ENCODE measurements around the gene ZNF274. TPM values are rescaled to one million over a fixed set of nuclear protein-coding genes. Genes with fewer than 3 reads are reported as not detected.
A peak's percentile ranks its signal among the peaks of the same experiment; 100 is the strongest.
"Not testable (repeated sequence)": the region's sequence is repeated elsewhere in the genome, so short reads cannot be mapped to it uniquely, and the experiment has no call there.

ZNF274 gene
- total RNA-seq, 1 experiment from 2014 or later, result 14.1 TPM

DNA sequence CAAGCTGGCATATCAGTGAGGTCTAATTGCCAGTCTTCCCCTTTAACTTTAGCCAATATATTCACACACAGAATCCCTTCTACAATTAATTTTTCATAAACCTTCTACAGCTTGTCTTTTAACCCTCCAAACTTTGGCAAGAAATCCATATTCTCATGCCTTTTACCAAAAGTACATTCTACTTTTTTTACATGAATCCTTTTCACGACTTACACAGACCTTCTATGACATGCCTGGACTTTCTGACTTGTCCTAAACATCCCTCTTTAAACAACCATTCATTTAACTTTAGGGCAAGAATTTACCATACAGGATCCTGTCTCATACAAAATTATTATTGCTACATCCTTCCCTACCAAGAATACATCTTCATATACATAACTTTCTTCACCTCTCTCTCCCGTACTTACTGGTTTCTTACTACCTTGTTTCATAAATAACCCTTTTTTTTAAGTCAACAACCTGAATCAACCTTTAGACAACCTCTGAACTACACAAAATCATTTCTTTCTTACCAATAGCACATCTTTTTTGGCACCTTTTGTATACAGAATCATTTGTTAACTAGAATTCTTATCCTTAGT, 69.3 kb downstream of the ZNF274 start:
- Histone ChIP-seq H2AFZ (ENCODE audit: low read length) (no peak overlapping the region), H3K9me3 (ENCODE audit: low read length) (peaks cover 70% of the 10 kb centered on the region), H3K27me3 (ENCODE audit: low read length) (no peaks in the 10 kb centered on the region), H3K4me2 (ENCODE audit: low read depth, low read length, poor library complexity, severe bottlenecking) (no peak overlapping the region), H3K4me3 (ENCODE audit: low read length) (no peak overlapping the region), H3K4me1 (ENCODE audit: low read length) (no peaks in the 10 kb centered on the region), H3K9me2 (replicated peaks; ENCODE audit: insufficient read depth, low read length) (no peaks in the 10 kb centered on the region), H3K27ac (ENCODE audit: low read length) (no peak overlapping the region), H3K79me2 (ENCODE audit: low read length) (peaks cover 7% of the 10 kb centered on the region; the same call in 1 of the 2 replicates), H4K20me1 (ENCODE audit: insufficient read depth, low read depth, low read length) (no peaks in the 10 kb centered on the region), H3K36me3 (ENCODE audit: insufficient read depth, low read length) (peaks cover 95% of the 10 kb centered on the region), H3K9ac (ENCODE audit: low read length) (no peak overlapping the region)
- DNase-seq, result peak; percentile 66

DNA sequence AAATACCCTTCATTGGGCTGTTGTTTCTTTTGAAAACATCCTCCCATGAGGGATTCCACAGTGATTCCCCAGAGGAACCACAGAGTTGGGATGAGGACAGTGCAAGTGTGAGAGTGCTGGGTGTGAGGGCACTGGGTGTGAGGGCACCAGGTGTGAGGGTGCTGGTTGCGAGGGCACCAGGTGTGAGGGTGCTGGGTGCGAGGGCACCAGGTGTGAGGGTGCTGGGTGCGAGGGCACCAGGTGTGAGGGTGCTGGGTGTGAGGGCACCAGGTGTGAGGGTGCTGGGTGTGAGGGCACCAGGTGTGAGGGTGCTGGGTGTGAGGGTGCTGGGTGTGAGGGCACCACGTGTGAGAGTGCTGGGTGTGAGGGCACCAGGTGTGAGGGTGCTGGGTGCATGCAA, 75.4 kb downstream of the ZNF274 start:
- H3K9ac ChIP-seq (ENCODE audit: low read length); H3K27ac ChIP-seq (ENCODE audit: low read length); H3K9me2 ChIP-seq (replicated peaks; ENCODE audit: insufficient read depth, low read length); H3K4me2 ChIP-seq (ENCODE audit: low read depth, low read length, poor library complexity, severe bottlenecking); DNase-seq; H3K27me3 ChIP-seq (ENCODE audit: low read length); H3K4me1 ChIP-seq (ENCODE audit: low read length); H4K20me1 ChIP-seq (ENCODE audit: insufficient read depth, low read depth, low read length); H3K79me2 ChIP-seq (ENCODE audit: low read length); H2AFZ ChIP-seq (ENCODE audit: low read length): not testable (repeated sequence)
- H3K4me3 ChIP-seq (ENCODE audit: low read length), result 0 out of 2 replicates have a peak overlapping the region, but pooled peaks have one; percentile 5
- peaks cover 82% of the 10 kb centered on the region for H3K9me3 ChIP-seq (ENCODE audit: low read length)
- H3K36me3 ChIP-seq (ENCODE audit: insufficient read depth, low read length), result peaks cover 96% of the 10 kb centered on the region

DNA sequence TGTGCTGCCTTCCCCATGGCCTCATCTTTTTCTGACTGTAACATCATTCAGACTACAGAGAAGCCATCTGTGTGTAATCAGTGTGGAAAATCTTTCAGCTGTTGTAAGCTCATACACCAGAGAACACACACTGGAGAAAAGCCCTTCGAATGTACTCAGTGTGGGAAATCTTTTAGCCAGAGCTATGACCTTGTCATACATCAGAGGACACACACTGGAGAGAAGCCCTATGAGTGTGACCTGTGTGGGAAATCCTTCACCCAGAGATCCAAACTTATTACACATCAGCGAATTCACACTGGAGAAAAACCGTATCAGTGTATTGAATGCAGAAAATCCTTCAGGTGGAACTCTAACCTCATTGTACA, 78.7 kb downstream of the ZNF274 start:
- Histone ChIP-seq H3K9me3 (ENCODE audit: low read length) (peaks cover 79% of the 10 kb centered on the region), H3K27ac (ENCODE audit: low read length) (no peak overlapping the region), H3K36me3 (ENCODE audit: insufficient read depth, low read length) (peaks cover 86% of the 10 kb centered on the region), H3K4me3 (ENCODE audit: low read length) (no peak overlapping the region), H2AFZ (ENCODE audit: low read length) (no peak overlapping the region), H3K9me2 (replicated peaks; ENCODE audit: insufficient read depth, low read length) (no peaks in the 10 kb centered on the region), H4K20me1 (ENCODE audit: insufficient read depth, low read depth, low read length) (no peaks in the 10 kb centered on the region), H3K79me2 (ENCODE audit: low read length) (0 out of 2 replicates have a peak, but pooled peaks cover 3% of the 10 kb centered on the region), H3K27me3 (ENCODE audit: low read length) (no peaks in the 10 kb centered on the region), H3K4me2 (ENCODE audit: low read depth, low read length, poor library complexity, severe bottlenecking) (no peak overlapping the region), H3K4me1 (ENCODE audit: low read length) (no peaks in the 10 kb centered on the region), H3K9ac (ENCODE audit: low read length) (no peak overlapping the region)
- no peak for DNase-seq

DNA sequence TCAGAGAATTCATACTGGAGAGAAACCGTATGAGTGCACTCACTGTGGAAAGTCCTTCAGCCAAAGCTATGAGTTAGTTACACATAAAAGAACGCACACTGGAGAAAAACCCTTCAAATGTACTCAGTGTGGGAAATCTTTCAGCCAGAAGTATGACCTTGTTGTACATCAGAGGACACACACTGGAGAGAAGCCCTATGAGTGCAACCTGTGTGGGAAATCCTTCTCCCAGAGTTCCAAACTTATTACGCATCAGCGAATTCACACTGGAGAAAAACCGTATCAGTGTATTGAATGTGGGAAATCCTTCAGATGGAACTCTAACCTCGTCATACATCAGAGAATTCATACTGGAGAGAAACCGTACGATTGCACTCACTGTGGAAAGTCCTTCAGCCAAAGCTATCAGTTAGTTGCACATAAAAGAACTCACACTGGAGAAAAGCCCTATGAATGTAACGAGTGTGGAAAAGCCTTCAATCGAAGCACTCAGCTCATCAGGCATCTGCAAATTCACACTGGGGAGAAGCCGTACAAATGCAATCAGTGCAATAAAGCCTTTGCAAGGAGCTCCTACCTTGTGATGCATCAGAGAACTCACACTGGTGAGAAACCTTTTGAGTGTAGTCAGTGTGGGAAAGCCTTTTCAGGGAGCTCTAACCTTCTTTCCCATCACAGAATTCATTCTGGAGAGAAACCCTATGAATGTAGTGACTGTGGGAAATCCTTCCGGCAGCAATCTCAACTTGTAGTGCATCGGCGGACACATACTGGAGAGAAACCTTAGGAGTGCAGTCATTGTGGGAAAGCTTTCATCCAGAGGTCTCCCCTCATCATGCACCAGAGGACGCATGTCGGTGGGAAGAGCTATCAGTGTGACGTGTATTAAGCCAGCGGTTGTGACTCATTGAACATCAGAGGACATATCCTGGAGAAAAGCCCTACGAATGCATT, 79.4 kb downstream of the ZNF274 start:
- Histone ChIP-seq H3K4me3 (ENCODE audit: low read length) (peak overlapping the region; percentile 39; the same call in 1 of the 2 replicates), H3K79me2 (ENCODE audit: low read length) (0 out of 2 replicates have a peak, but pooled peaks cover 3% of the 10 kb centered on the region), H3K4me2 (ENCODE audit: low read depth, low read length, poor library complexity, severe bottlenecking) (no peak overlapping the region), H3K27ac (ENCODE audit: low read length) (no peak overlapping the region), H3K4me1 (ENCODE audit: low read length) (no peaks in the 10 kb centered on the region), H3K27me3 (ENCODE audit: low read length) (no peaks in the 10 kb centered on the region), H2AFZ (ENCODE audit: low read length) (no peak overlapping the region), H4K20me1 (ENCODE audit: insufficient read depth, low read depth, low read length) (no peaks in the 10 kb centered on the region), H3K9me3 (ENCODE audit: low read length) (peaks cover 78% of the 10 kb centered on the region), H3K9me2 (replicated peaks; ENCODE audit: insufficient read depth, low read length) (no peaks in the 10 kb centered on the region), H3K9ac (ENCODE audit: low read length) (no peak overlapping the region), H3K36me3 (ENCODE audit: insufficient read depth, low read length) (peaks cover 81% of the 10 kb centered on the region)
- no peak for DNase-seq

DNA sequence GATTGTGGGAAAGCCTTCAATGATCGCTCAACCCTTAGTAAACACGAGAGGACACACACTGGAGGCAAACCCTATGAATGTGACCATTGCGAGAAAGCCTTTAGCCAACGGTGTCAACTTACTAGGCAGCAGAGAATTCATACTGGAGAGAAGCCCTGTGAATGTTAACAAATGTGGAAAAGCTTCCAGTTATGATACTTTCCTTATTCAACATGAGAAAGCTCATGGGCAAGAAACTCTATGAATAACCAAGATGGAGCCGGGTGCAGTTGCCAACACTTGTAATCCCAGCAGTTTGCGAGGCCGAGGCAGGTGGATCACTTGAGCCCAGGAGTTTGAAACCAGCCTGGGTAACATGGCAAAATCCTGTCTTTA, 80.0 kb downstream of the ZNF274 start:
- Histone ChIP-seq H3K27me3 (ENCODE audit: low read length) (no peaks in the 10 kb centered on the region), H3K9me2 (replicated peaks; ENCODE audit: insufficient read depth, low read length) (no peaks in the 10 kb centered on the region), H4K20me1 (ENCODE audit: insufficient read depth, low read depth, low read length) (no peaks in the 10 kb centered on the region), H3K9ac (ENCODE audit: low read length) (no peak overlapping the region), H3K36me3 (ENCODE audit: insufficient read depth, low read length) (peaks cover 75% of the 10 kb centered on the region), H3K9me3 (ENCODE audit: low read length) (peaks cover 71% of the 10 kb centered on the region), H3K79me2 (ENCODE audit: low read length) (0 out of 2 replicates have a peak, but pooled peaks cover 3% of the 10 kb centered on the region), H3K4me1 (ENCODE audit: low read length) (no peaks in the 10 kb centered on the region), H3K4me3 (ENCODE audit: low read length) (peak overlapping the region; percentile 39; the same call in 1 of the 2 replicates), H3K4me2 (ENCODE audit: low read depth, low read length, poor library complexity, severe bottlenecking) (no peak overlapping the region), H2AFZ (ENCODE audit: low read length) (no peak overlapping the region), H3K27ac (ENCODE audit: low read length) (no peak overlapping the region)
- no peak for DNase-seq

Other genes with a start within 250 kb of the ZNF274 start
- 0.14 and 0.22 TPM in 2 replicates for gene ZNF418, start 247.7 kb upstream of the ZNF274 start, total RNA-seq (2014; rRNA removed; shearing (Covaris generic); ENCODE audit: low replicate concordance)
- 0.75 and 3.8 TPM in 2 replicates for gene ZNF256, start 235.4 kb upstream of the ZNF274 start, total RNA-seq (2014; rRNA removed; shearing (Covaris generic); ENCODE audit: low replicate concordance)
- gene C19orf18, start 208.5 kb upstream of the ZNF274 start, total RNA-seq (2014; rRNA removed; shearing (Covaris generic); ENCODE audit: low replicate concordance), result 0.56 and 1.4 TPM in 2 replicates
- gene ZNF606, start 180.2 kb upstream of the ZNF274 start, total RNA-seq (2014; rRNA removed; shearing (Covaris generic); ENCODE audit: low replicate concordance), result 7.8 and 10.8 TPM in 2 replicates
- not detected in 2 replicates for gene ZSCAN1, start 149.0 kb upstream of the ZNF274 start, total RNA-seq (2014; rRNA removed; shearing (Covaris generic); ENCODE audit: low replicate concordance)
- gene ZNF135, start 123.8 kb upstream of the ZNF274 start, total RNA-seq (2014; rRNA removed; shearing (Covaris generic); ENCODE audit: low replicate concordance), result not detected in 2 replicates
- gene ZSCAN18, start 84.8 kb upstream of the ZNF274 start, total RNA-seq (2014; rRNA removed; shearing (Covaris generic); ENCODE audit: low replicate concordance), result not detected in 2 replicates
- 7.8 and 9.1 TPM in 2 replicates for gene ZNF329, start 32.3 kb upstream of the ZNF274 start, total RNA-seq (2014; rRNA removed; shearing (Covaris generic); ENCODE audit: low replicate concordance)
- gene ZNF544, start 45.9 kb downstream of the ZNF274 start, total RNA-seq (2014; rRNA removed; shearing (Covaris generic); ENCODE audit: low replicate concordance), result 111 and 129 TPM in 2 replicates
- 14.8 and 16.9 TPM in 2 replicates for gene ZNF8, start 95.9 kb downstream of the ZNF274 start, total RNA-seq (2014; rRNA removed; shearing (Covaris generic); ENCODE audit: low replicate concordance)
- gene ERVK3-1, start 122.3 kb downstream of the ZNF274 start, total RNA-seq (2014; rRNA removed; shearing (Covaris generic); ENCODE audit: low replicate concordance), result 94.2 and 129 TPM in 2 replicates
- 5.1 and 5.3 TPM in 2 replicates for gene ZSCAN22, start 143.9 kb downstream of the ZNF274 start, total RNA-seq (2014; rRNA removed; shearing (Covaris generic); ENCODE audit: low replicate concordance)
- gene A1BG, start 170.4 kb downstream of the ZNF274 start, total RNA-seq (2014; rRNA removed; shearing (Covaris generic); ENCODE audit: low replicate concordance), result 52.9 and 85.4 TPM in 2 replicates
- gene ZNF497, start 179.7 kb downstream of the ZNF274 start, total RNA-seq (2014; rRNA removed; shearing (Covaris generic); ENCODE audit: low replicate concordance), result 1.1 and 3.0 TPM in 2 replicates
- 0.75 and 2.4 TPM in 2 replicates for gene ZNF837, start 198.0 kb downstream of the ZNF274 start, total RNA-seq (2014; rRNA removed; shearing (Covaris generic); ENCODE audit: low replicate concordance)
- gene RPS5, start 204.2 kb downstream of the ZNF274 start, total RNA-seq (2014; rRNA removed; shearing (Covaris generic); ENCODE audit: low replicate concordance), result 6,081 and 7,190 TPM in 2 replicates
- gene RNF225, start 212.6 kb downstream of the ZNF274 start, total RNA-seq (2014; rRNA removed; shearing (Covaris generic); ENCODE audit: low replicate concordance), result 0.90 and 0.97 TPM in 2 replicates
- gene ZNF584, start 225.6 kb downstream of the ZNF274 start, total RNA-seq (2014; rRNA removed; shearing (Covaris generic); ENCODE audit: low replicate concordance), result 21.1 and 31.6 TPM in 2 replicates